HS-27A (cell line): ENCODE measurements around the gene TMEM204.

Source experiments
- DNase-seq: peaks from one replicate; pipeline ENCODE4 v3.0.0-alpha.2; 2012; ENCODE audit warnings: low read depth, missing footprints

TMEM204 gene

GRCh38 chr16:1538804-1539520 is 5.5 kb downstream of the TMEM204 start:
- DNase-seq = no peak

GRCh38 chr16:1539720-1540555 is 6.5 kb downstream of the TMEM204 start:
- no peak for DNase-seq

GRCh38 chr16:1540556-1540855 is 7.0 kb downstream of the TMEM204 start:
- DNase-seq = no peak

- DNase-seq = no peak
Observed at GRCh38 chr16:1541293-1542165, 8.1 kb downstream of the TMEM204 start.

- no peak for DNase-seq
Observed at GRCh38 chr16:1542166-1542500, 8.7 kb downstream of the TMEM204 start.

- no peak for DNase-seq
Observed at GRCh38 chr16:1542533-1542932, 9.1 kb downstream of the TMEM204 start.

GRCh38 chr16:1543085-1543896 is 9.8 kb downstream of the TMEM204 start:
- DNase-seq = no peak

- DNase-seq = no peak
Observed at GRCh38 chr16:1545044-1546040, 11.9 kb downstream of the TMEM204 start.

- DNase-seq = no peak
Observed at GRCh38 chr16:1546430-1546829, 13.0 kb downstream of the TMEM204 start.

GRCh38 chr16:1548233-1548632 is 14.8 kb downstream of the TMEM204 start:
- DNase-seq = no peak

- DNase-seq = no peak
Observed at GRCh38 chr16:1548727-1549126, 15.3 kb downstream of the TMEM204 start.

- no peak for DNase-seq
Observed at GRCh38 chr16:1550069-1550468, 16.6 kb downstream of the TMEM204 start.

- DNase-seq = no peak
Observed at GRCh38 chr16:1550696-1551095, 17.2 kb downstream of the TMEM204 start.

GRCh38 chr16:1551166-1551565 is 17.7 kb downstream of the TMEM204 start:
- DNase-seq = no peak

- no peak for DNase-seq
Observed at GRCh38 chr16:1552129-1552528, 18.7 kb downstream of the TMEM204 start.

GRCh38 chr16:1553946-1554825 is 20.7 kb downstream of the TMEM204 start:
- DNase-seq = no peak

- no peak for DNase-seq
Observed at GRCh38 chr16:1554826-1555445, 21.5 kb downstream of the TMEM204 start.

GRCh38 chr16:1556254-1556653 is 22.8 kb downstream of the TMEM204 start:
- DNase-seq = no peak

GRCh38 chr16:1557074-1557473 is 23.6 kb downstream of the TMEM204 start:
- DNase-seq = no peak
